ENCODE data around the gene NCAM1.

NCAM1 gene

DNA sequence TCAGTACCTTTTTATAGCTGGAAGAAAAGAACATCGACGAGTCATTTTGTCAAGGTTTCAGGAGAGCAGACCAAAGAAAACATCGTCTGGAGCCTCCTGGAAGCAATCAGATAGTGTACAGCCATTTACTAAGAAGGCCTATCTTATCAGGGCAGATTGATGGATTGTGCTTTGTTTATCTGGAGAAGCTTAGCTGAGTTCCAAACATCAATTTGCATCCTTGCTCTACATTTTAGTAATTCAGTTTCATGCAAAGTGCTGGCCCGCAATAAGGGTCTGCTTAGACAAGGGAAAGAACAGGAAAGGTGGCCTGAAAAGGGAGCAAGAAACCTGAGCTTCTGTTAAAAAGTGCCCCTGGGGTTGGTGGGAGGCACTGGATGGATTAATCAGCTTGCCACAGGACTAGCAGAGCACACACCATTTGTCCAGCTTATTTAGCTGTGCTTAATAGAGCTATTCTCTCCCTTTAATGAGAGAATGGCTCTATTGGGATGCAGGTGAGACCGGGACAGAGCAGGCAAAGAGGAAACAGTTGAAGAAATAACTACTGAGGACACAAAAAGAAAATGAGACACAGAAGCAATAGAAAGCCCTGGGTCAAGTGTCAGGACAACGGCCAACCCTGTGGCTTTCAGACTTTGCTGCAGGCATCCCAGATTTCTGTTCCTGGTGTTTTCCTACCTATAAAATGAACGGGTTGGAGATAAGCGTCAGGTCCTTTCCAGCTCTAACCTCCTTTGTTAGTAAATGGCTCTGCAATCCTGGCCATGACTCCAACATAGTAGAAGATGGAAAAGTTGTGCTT lies 231.1 kb downstream of the NCAM1 start:
- Histone ChIP-seq H3K9me3 (ENCODE audit: insufficient read depth, low read depth, low read length) (no peaks in the 10 kb centered on the region), H3K27me3 (ENCODE audit: insufficient read depth, low read length) (no peaks in the 10 kb centered on the region), H3K4me1 (ENCODE audit: insufficient read depth, low read length) (peaks cover 12% of the 10 kb centered on the region; the same call in 1 of the 2 replicates), H3K36me3 (ENCODE audit: insufficient read depth, low read length) (no peaks in the 10 kb centered on the region), H3K4me3 (ENCODE audit: low read length) (no peak overlapping the region), H3K27ac (ENCODE audit: low read depth, low read length) (no peak overlapping the region), H3K9ac (ENCODE audit: low read depth, low read length) (no peak overlapping the region)
- WGBS, result 77% methylated on average over 8 of the region's 8 CpGs

DNA sequence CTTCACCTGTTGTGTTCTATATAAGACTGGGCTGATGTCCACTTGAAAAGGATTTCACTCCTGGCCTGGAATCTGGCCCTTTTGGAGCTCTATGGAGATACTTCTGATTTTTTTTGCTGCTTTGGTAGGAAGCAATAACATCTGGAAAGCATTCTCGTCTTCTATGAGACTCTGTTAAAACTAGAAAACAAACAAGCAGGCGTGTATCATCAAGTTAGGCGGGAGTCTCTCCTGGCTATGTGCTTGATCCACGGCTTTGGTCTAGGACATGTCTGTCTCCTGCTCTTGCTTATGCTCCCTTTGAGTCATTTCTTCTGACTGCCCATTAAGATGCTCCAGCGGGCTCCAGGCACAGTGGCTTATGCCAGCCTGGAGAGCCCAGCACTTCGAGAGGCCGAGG lies 231.8 kb downstream of the NCAM1 start:
- Histone ChIP-seq H3K4me3 (ENCODE audit: low read length) (no peak overlapping the region), H3K4me1 (ENCODE audit: insufficient read depth, low read length) (peaks cover 12% of the 10 kb centered on the region; the same call in 1 of the 2 replicates), H3K36me3 (ENCODE audit: insufficient read depth, low read length) (no peaks in the 10 kb centered on the region), H3K27me3 (ENCODE audit: insufficient read depth, low read length) (no peaks in the 10 kb centered on the region), H3K27ac (ENCODE audit: low read depth, low read length) (no peak overlapping the region), H3K9ac (ENCODE audit: low read depth, low read length) (no peak overlapping the region), H3K9me3 (ENCODE audit: insufficient read depth, low read depth, low read length) (no peaks in the 10 kb centered on the region)
- WGBS, result 94% methylated on average over 7 of the region's 7 CpGs

DNA sequence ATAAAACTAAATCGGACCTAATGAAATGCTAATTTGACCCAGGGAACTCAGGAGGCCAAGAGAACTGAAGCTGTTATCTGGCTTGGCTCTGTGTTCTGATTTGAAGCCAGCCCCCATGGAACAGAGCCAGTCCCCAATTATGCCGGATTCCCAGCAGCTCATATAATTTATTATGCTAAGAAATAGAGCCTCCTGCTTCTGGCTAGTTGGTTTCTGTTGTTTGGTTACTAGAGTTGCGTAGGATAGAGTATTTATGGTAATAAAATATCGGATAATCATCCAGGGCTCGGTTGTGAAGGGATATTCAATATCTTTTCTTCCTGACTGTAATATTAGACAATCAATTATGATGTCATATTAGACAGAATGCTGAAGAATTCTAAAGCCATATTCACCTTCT lies 232.7 kb downstream of the NCAM1 start:
- Histone ChIP-seq H3K9me3 (ENCODE audit: insufficient read depth, low read depth, low read length) (no peaks in the 10 kb centered on the region), H3K27ac (ENCODE audit: low read depth, low read length) (no peak overlapping the region), H3K36me3 (ENCODE audit: insufficient read depth, low read length) (no peaks in the 10 kb centered on the region), H3K9ac (ENCODE audit: low read depth, low read length) (no peak overlapping the region), H3K27me3 (ENCODE audit: insufficient read depth, low read length) (no peaks in the 10 kb centered on the region), H3K4me3 (ENCODE audit: low read length) (no peak overlapping the region), H3K4me1 (ENCODE audit: insufficient read depth, low read length) (peaks cover 12% of the 10 kb centered on the region; the same call in 1 of the 2 replicates)
- WGBS, result 93% methylated on average over 4 of the region's 5 CpGs

DNA sequence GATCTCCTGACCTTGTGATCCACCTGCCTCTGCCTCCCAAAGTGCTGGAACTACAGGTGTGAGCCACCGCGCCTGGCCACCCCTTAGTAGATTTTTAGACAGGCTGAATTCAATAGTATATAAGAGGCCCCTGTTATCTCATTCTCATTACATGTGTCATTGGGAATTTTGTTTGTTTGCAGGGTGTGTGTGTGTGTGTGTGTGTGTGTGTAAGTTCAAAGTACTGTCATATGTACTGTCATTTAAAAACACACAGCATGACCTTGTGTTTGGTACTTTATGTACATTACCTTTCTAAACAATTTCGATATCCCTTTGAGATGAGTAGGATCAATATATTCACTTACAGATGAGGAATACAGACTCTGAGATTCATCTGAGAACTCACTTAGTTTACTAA lies 234.5 kb downstream of the NCAM1 start:
- Histone ChIP-seq H3K27ac (ENCODE audit: low read depth, low read length) (no peak overlapping the region), H3K9ac (ENCODE audit: low read depth, low read length) (no peak overlapping the region), H3K4me1 (ENCODE audit: insufficient read depth, low read length) (peaks cover 12% of the 10 kb centered on the region; the same call in 1 of the 2 replicates), H3K9me3 (ENCODE audit: insufficient read depth, low read depth, low read length) (no peaks in the 10 kb centered on the region), H3K27me3 (ENCODE audit: insufficient read depth, low read length) (no peaks in the 10 kb centered on the region), H3K4me3 (ENCODE audit: low read length) (no peak overlapping the region), H3K36me3 (ENCODE audit: insufficient read depth, low read length) (no peaks in the 10 kb centered on the region)
- WGBS, result 94% methylated on average over 2 of the region's 3 CpGs

DNA sequence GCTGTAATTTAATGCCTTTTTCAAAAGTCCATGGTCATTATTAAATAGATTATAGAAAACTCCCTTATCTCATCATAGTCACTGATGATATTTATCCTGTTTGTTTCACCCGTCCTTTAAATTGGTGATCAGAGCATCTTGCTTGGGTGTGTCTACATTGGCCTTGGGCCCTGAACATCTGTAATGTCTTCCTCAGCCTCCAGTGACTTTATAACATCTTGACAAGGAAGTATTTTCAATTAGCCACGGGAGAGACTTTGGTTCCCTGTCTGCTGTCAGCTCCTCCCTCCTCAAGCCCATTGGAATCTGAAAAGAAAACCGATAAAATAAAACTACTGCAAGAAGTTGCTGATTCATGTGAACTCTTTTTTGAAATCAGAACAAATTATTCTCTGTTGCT lies 236.2 kb downstream of the NCAM1 start:
- 64% methylated on average over 3 of the region's 3 CpGs for WGBS

DNA sequence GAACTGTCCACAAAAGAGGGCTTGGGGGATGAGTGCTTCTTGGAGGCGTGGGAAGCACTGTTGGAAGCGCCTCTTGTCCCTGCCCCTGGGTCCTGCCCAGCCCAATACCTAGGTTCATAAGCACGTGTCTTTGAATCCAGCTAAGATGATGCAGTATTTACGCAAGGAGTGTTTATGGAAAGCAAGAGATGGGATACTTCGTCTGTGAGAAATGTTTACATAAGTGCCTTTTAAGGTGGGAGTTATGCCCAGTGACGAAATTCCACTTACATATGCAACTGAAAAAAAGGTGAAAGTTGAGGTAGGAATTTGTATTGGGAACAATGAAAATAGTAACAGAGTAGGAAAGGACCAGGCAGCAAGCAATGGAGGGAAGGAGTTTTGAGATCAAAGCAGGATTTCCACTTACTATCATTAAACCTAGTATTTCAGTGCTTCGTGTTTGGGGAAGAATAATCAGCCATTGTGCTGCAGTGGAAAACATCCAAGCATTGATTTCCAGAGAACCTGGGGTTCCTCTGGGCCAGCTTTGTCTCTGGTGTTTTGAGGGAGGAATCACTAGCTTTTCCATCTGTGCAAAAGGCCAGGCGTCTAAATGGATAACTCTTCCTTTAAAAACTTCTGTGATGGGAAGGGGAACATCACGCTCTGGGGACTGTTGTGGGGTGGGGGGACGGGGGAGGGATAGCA lies 237.9 kb downstream of the NCAM1 start:
- H3K27ac ChIP-seq (ENCODE audit: low read depth, low read length), result no peak overlapping the region
- no peaks in the 10 kb centered on the region for H3K27me3 ChIP-seq (ENCODE audit: insufficient read depth, low read length)
- no peak overlapping the region for H3K4me3 ChIP-seq (ENCODE audit: low read length)
- no peaks in the 10 kb centered on the region for H3K4me1 ChIP-seq (ENCODE audit: insufficient read depth, low read length)
- H3K9me3 ChIP-seq (ENCODE audit: insufficient read depth, low read depth, low read length), result no peaks in the 10 kb centered on the region
- WGBS, result 82% methylated on average over 9 of the region's 10 CpGs
- no peaks in the 10 kb centered on the region for H3K36me3 ChIP-seq (ENCODE audit: insufficient read depth, low read length)
- H3K9ac ChIP-seq (ENCODE audit: low read depth, low read length), result no peak overlapping the region

More for the DNA sequence above, 236.2 kb downstream of the NCAM1 start:
- peaks cover 4% of the 10 kb centered on the region; the same call in 1 of the 2 replicates for H3K4me1 ChIP-seq (ENCODE audit: insufficient read depth, low read length)
- H3K27me3 ChIP-seq (ENCODE audit: insufficient read depth, low read length), result no peaks in the 10 kb centered on the region
- no peak overlapping the region for H3K4me3 ChIP-seq (ENCODE audit: low read length)
- no peak overlapping the region for H3K27ac ChIP-seq (ENCODE audit: low read depth, low read length)
- no peaks in the 10 kb centered on the region for H3K9me3 ChIP-seq (ENCODE audit: insufficient read depth, low read depth, low read length)
- no peak overlapping the region for H3K9ac ChIP-seq (ENCODE audit: low read depth, low read length)
- no peaks in the 10 kb centered on the region for H3K36me3 ChIP-seq (ENCODE audit: insufficient read depth, low read length)

DNA sequence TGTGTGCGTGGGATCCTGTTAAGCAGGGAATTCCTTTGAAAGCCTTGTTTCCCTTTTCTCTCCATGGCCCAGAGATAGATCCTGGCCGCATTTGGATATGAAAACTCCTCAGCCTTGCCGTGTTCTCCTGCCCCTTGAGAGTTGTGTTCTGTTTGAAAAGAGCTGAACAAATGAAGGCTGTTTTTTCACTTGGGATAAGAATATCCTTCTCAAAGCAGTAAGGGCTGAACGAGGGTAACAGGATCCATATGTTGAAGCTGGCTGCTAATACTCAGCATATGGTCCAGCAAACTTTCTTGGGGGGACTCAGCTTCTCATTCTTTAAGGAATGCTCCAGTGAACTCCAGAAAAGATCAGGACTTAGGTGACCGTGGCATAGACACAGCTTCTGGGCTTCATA lies 238.6 kb downstream of the NCAM1 start:
- 92% methylated on average over 5 of the region's 5 CpGs for WGBS
- Histone ChIP-seq H3K9me3 (ENCODE audit: insufficient read depth, low read depth, low read length) (no peaks in the 10 kb centered on the region), H3K27ac (ENCODE audit: low read depth, low read length) (no peak overlapping the region), H3K36me3 (ENCODE audit: insufficient read depth, low read length) (no peaks in the 10 kb centered on the region), H3K27me3 (ENCODE audit: insufficient read depth, low read length) (no peaks in the 10 kb centered on the region), H3K4me1 (ENCODE audit: insufficient read depth, low read length) (no peaks in the 10 kb centered on the region), H3K4me3 (ENCODE audit: low read length) (no peak overlapping the region), H3K9ac (ENCODE audit: low read depth, low read length) (no peak overlapping the region)

DNA sequence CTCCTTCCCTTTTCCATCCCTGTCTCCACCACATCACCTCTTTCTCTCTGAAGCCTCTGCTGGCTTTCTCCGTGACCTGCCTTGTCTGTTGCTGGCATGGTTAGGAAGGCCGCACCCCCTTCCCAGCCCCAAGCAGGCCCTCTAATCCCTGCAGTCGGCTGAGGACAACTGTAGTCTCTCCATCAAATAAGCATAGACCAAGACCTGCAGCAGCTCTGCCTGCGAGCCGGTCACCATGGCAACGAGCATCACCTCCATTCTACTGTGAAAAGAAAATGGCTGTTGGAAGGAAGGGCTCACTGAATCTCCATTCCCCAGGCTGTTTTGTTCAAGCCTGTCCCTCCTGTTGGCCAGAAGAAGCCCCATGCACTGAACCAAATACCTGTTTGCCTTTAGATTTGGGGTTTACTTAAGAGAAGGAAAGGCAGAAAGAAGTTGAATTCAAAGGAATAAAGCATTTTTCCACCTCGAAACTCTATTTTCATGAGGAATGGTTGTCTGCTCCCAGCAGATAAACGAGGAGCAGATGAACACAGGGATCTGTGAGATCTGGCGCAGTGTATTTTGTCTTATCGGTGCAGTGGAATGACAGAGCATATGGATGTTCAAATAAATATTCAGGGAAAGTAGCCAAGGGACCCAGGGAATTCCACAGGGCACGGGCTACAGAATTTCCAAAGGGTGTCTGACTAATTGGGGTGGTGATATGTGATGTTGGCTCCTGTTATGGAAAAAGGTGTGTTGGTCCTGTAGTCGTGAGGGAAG lies 240.0 kb downstream of the NCAM1 start:
- Histone ChIP-seq H3K9ac (ENCODE audit: low read depth, low read length) (no peak overlapping the region), H3K9me3 (ENCODE audit: insufficient read depth, low read depth, low read length) (no peaks in the 10 kb centered on the region), H3K27me3 (ENCODE audit: insufficient read depth, low read length) (no peaks in the 10 kb centered on the region), H3K4me3 (ENCODE audit: low read length) (no peak overlapping the region), H3K27ac (ENCODE audit: low read depth, low read length) (no peak overlapping the region), H3K4me1 (ENCODE audit: insufficient read depth, low read length) (no peaks in the 10 kb centered on the region), H3K36me3 (ENCODE audit: insufficient read depth, low read length) (no peaks in the 10 kb centered on the region)
- WGBS, result 94% methylated on average over 12 of the region's 12 CpGs

DNA sequence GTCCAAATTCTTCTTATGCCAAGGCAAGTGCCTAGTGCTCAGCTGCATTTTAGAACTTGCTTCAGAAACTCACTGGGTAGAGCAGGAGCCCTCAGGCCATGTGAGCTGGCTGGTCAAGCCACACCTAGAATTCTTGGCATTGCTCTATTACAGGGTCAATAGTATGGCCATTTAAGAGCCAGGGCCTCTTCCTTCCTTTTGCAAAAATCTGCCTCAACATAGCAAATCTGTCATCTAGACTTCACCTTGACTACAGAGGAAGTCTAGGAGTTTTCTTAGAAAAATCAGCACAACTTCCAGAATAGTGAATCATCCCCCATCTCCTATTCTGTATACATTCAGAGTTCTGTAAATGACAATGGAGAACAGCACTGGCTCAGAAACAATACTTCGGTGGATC lies 241.2 kb downstream of the NCAM1 start:
- Histone ChIP-seq H3K4me3 (ENCODE audit: low read length) (no peak overlapping the region), H3K27me3 (ENCODE audit: insufficient read depth, low read length) (no peaks in the 10 kb centered on the region), H3K4me1 (ENCODE audit: insufficient read depth, low read length) (no peaks in the 10 kb centered on the region), H3K27ac (ENCODE audit: low read depth, low read length) (no peak overlapping the region), H3K9me3 (ENCODE audit: insufficient read depth, low read depth, low read length) (no peaks in the 10 kb centered on the region), H3K36me3 (ENCODE audit: insufficient read depth, low read length) (no peaks in the 10 kb centered on the region), H3K9ac (ENCODE audit: low read depth, low read length) (no peak overlapping the region)
- 93% methylated on average over 1 of the region's 1 CpG for WGBS

DNA sequence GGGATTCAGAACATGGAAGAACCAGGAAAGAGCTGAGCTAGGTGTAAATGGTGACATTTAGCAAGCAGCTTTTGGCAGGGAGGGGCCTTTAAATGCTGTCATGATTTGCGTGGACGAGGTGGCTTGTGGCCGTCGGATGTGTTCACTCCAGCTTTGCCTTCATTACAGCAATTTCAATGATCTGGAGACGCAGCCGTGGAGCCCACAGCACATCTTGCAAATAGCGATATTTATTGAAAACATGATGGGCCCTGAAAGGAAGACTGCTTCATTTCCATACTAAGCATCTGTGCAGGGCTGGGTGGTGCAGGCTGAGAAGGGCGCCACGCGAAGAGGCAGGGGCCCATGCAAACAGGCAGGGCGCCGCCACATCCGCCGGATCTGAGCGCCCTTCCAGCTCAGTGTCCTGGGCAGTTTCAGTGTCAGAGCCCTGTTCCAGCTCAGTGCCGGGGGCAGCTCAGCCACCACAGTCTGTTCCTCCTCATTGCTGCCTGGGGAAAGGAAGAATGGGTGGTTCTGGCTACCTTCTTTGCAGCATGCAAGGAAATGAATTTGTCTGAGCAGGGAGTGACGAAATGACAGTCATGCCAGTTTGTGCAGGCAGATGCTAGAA lies 242.0 kb downstream of the NCAM1 start:
- Histone ChIP-seq H3K4me3 (ENCODE audit: low read length) (no peak overlapping the region), H3K4me1 (ENCODE audit: insufficient read depth, low read length) (no peaks in the 10 kb centered on the region), H3K27ac (ENCODE audit: low read depth, low read length) (no peak overlapping the region), H3K9me3 (ENCODE audit: insufficient read depth, low read depth, low read length) (no peaks in the 10 kb centered on the region), H3K27me3 (ENCODE audit: insufficient read depth, low read length) (no peaks in the 10 kb centered on the region), H3K36me3 (ENCODE audit: insufficient read depth, low read length) (no peaks in the 10 kb centered on the region), H3K9ac (ENCODE audit: low read depth, low read length) (no peak overlapping the region)
- WGBS, result 93% methylated on average over 17 of the region's 17 CpGs

DNA sequence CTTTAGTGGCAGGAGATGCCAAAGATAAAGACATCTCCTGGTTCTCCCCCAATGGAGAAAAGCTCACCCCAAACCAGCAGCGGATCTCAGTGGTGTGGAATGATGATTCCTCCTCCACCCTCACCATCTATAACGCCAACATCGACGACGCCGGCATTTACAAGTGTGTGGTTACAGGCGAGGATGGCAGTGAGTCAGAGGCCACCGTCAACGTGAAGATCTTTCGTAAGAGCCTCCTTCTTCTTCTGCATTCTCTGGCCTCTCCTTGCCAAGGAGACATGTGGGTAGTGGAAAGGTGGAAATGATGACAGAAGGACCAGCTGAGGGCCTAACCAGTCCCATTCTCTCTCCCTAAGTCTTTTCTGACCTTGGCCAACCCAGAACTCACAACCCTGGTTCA lies 243.1 kb downstream of the NCAM1 start:
- Histone ChIP-seq H3K4me1 (ENCODE audit: insufficient read depth, low read length) (no peaks in the 10 kb centered on the region), H3K27ac (ENCODE audit: low read depth, low read length) (no peak overlapping the region), H3K9me3 (ENCODE audit: insufficient read depth, low read depth, low read length) (no peaks in the 10 kb centered on the region), H3K36me3 (ENCODE audit: insufficient read depth, low read length) (no peaks in the 10 kb centered on the region), H3K9ac (ENCODE audit: low read depth, low read length) (no peak overlapping the region), H3K27me3 (ENCODE audit: insufficient read depth, low read length) (no peaks in the 10 kb centered on the region), H3K4me3 (ENCODE audit: low read length) (no peak overlapping the region)
- 93% methylated on average over 10 of the region's 10 CpGs for WGBS
